Measurements from ENCODE around the gene TNFSF8.

- TF ChIP-seq CTCF (IDR thresholded peaks at IDR 0.05) (no peak), POLR2A (IDR thresholded peaks at IDR 0.05) (no peak), POLR2AphosphoS5 (IDR thresholded peaks at IDR 0.05) (no peak)
Observed at GRCh38 chr9:114897196-114897595, 33.2 kb downstream of the TNFSF8 start.

Measured in prostate gland (tissue), 2 donors.